Erythroblast (primary cell): ENCODE measurements around the gene SLC49A4.

Experiments
- GATA1 ChIP-seq: IDR thresholded peaks from 2 replicates; pipeline ENCODE4 v1.6.1; 2011; ENCODE audit warnings: low read depth, mild to moderate bottlenecking, control low read depth, low read length, moderate library complexity
- POLR2A ChIP-seq: IDR thresholded peaks from 2 replicates; pipeline ENCODE4 v1.6.1; 2011; ENCODE audit warnings: mild to moderate bottlenecking, low read length

GRCh38 chr3:122755491-122755890 lies 39.4 kb upstream of the SLC49A4 start:
- no peak for TF ChIP-seq POLR2A
- no peak for TF ChIP-seq GATA1
